Measurements from ENCODE around the gene GPD2. TPM values are rescaled to one million over a fixed set of nuclear protein-coding genes. Genes with fewer than 3 reads are reported as not detected.

GPD2 gene
- total and polyA plus RNA-seq, 2 donors (not counting 1 experiment from before 2014, with no cell fraction given) = 21.6 to 46.6 TPM

GRCh38 chr2:156455361-156455975 lies 19.3 kb downstream of the GPD2 start:
- H3K27me3 ChIP-seq (ENCODE audit: control insufficient read depth, insufficient read depth, low read length) = no peaks in the 10 kb centered on the region
- H3K79me2 ChIP-seq (ENCODE audit: control insufficient read depth, insufficient read depth, low read length) = peaks cover 15% of the 10 kb centered on the region
- no peaks in the 10 kb centered on the region for H4K20me1 ChIP-seq (ENCODE audit: control insufficient read depth, extremely low read depth, insufficient read depth, low read length)
- DNase-seq (ENCODE audit: low read depth in 2 of 2) = peak; percentile 58 to 65
- no peak overlapping the region for H2AFZ ChIP-seq (ENCODE audit: low read length)
- H3K27ac ChIP-seq (ENCODE audit: insufficient read depth, low read length) = peak overlapping the region; percentile 52
- peaks cover 2% of the 10 kb centered on the region for H3K4me1 ChIP-seq (ENCODE audit: control insufficient read depth, extremely low read depth, insufficient read depth, low read length)
- H3K36me3 ChIP-seq (ENCODE audit: control insufficient read depth, insufficient read depth, low read length) = no peaks in the 10 kb centered on the region
- no peak overlapping the region for H3K9ac ChIP-seq (ENCODE audit: insufficient read depth, low read length)
- no peak overlapping the region for H3K4me3 ChIP-seq (replicated peaks in 1 of 4; ENCODE audit: control extremely low read depth in 1 of 4, insufficient read depth in 1 of 4, low read depth in 3 of 4, low read length in 4 of 4)
- peak overlapping the region; percentile 8 for H3K4me2 ChIP-seq (ENCODE audit: extremely low read depth, insufficient read depth, low read length)
- H3K9me3 ChIP-seq (ENCODE audit: control insufficient read depth, insufficient read depth, low read depth, low read length) = no peaks in the 10 kb centered on the region
- TF ChIP-seq CTCF (conservative IDR thresholded peaks at IDR 0.05 in 1 of 2, IDR thresholded peaks at IDR 0.05 in 1 of 2; ENCODE audit: low read depth in 1 of 2, low read length in 2 of 2) = no peak
- no peak for TF ChIP-seq EZH2 (IDR thresholded peaks at IDR 0.05; ENCODE audit: low read length, missing control alignments)

GRCh38 chr2:156456616-156457015 lies 20.4 kb downstream of the GPD2 start:
- no peaks in the 10 kb centered on the region for H3K9me3 ChIP-seq (ENCODE audit: control insufficient read depth, insufficient read depth, low read depth, low read length)
- H3K36me3 ChIP-seq (ENCODE audit: control insufficient read depth, insufficient read depth, low read length) = no peaks in the 10 kb centered on the region
- H3K4me1 ChIP-seq (ENCODE audit: control insufficient read depth, extremely low read depth, insufficient read depth, low read length) = peaks cover 2% of the 10 kb centered on the region
- peaks cover 15% of the 10 kb centered on the region for H3K79me2 ChIP-seq (ENCODE audit: control insufficient read depth, insufficient read depth, low read length)
- no peaks in the 10 kb centered on the region for H4K20me1 ChIP-seq (ENCODE audit: control insufficient read depth, extremely low read depth, insufficient read depth, low read length)
- no peak overlapping the region for H3K27ac ChIP-seq (ENCODE audit: insufficient read depth, low read length)
- no peak overlapping the region for H3K9ac ChIP-seq (ENCODE audit: insufficient read depth, low read length)
- no peak overlapping the region for H3K4me2 ChIP-seq (ENCODE audit: extremely low read depth, insufficient read depth, low read length)
- no peak overlapping the region for H3K4me3 ChIP-seq (replicated peaks in 1 of 4; ENCODE audit: control extremely low read depth in 1 of 4, insufficient read depth in 1 of 4, low read depth in 3 of 4, low read length in 4 of 4)
- TF ChIP-seq CTCF (conservative IDR thresholded peaks at IDR 0.05 in 1 of 2, IDR thresholded peaks at IDR 0.05 in 1 of 2; ENCODE audit: low read depth in 1 of 2, low read length in 2 of 2) (no peak), EZH2 (IDR thresholded peaks at IDR 0.05; ENCODE audit: low read length, missing control alignments) (no peak)
- DNase-seq (ENCODE audit: low read depth in 2 of 2) = peak in 1 of 2 donors; percentile 92
- no peak overlapping the region for H2AFZ ChIP-seq (ENCODE audit: low read length)
- no peaks in the 10 kb centered on the region for H3K27me3 ChIP-seq (ENCODE audit: control insufficient read depth, insufficient read depth, low read length)

- Histone ChIP-seq H3K4me2 (ENCODE audit: extremely low read depth, insufficient read depth, low read length) (no peak overlapping the region), H3K4me3 (replicated peaks in 1 of 4; ENCODE audit: control extremely low read depth in 1 of 4, insufficient read depth in 1 of 4, low read depth in 3 of 4, low read length in 4 of 4) (no peak overlapping the region), H3K36me3 (ENCODE audit: control insufficient read depth, insufficient read depth, low read length) (no peaks in the 10 kb centered on the region), H3K79me2 (ENCODE audit: control insufficient read depth, insufficient read depth, low read length) (peaks cover 15% of the 10 kb centered on the region), H3K27ac (ENCODE audit: insufficient read depth, low read length) (no peak overlapping the region), H3K4me1 (ENCODE audit: control insufficient read depth, extremely low read depth, insufficient read depth, low read length) (peaks cover 2% of the 10 kb centered on the region), H2AFZ (ENCODE audit: low read length) (no peak overlapping the region), H3K9ac (ENCODE audit: insufficient read depth, low read length) (no peak overlapping the region), H4K20me1 (ENCODE audit: control insufficient read depth, extremely low read depth, insufficient read depth, low read length) (no peaks in the 10 kb centered on the region), H3K27me3 (ENCODE audit: control insufficient read depth, insufficient read depth, low read length) (no peaks in the 10 kb centered on the region), H3K9me3 (ENCODE audit: control insufficient read depth, insufficient read depth, low read depth, low read length) (no peaks in the 10 kb centered on the region)
- no peak for TF ChIP-seq CTCF (conservative IDR thresholded peaks at IDR 0.05 in 1 of 2, IDR thresholded peaks at IDR 0.05 in 1 of 2; ENCODE audit: low read depth in 1 of 2, low read length in 2 of 2)
- TF ChIP-seq EZH2 (IDR thresholded peaks at IDR 0.05; ENCODE audit: low read length, missing control alignments) = no peak
- no peak for DNase-seq (ENCODE audit: low read depth in 2 of 2)
Observed at GRCh38 chr2:156457523-156458517, 21.6 kb downstream of the GPD2 start.
